NCI-H2107 treated with DMSO at 0.1 percent for 48 hours (cell line): ENCODE measurements around the gene KASH5.

Source experiments
- DNase-seq: peaks from one replicate; lab custom pipeline; 2025; ENCODE audit not compliant: unreplicated experiment; lab: John Stamatoyannopoulos, UW

The KASH5 gene

DNA sequence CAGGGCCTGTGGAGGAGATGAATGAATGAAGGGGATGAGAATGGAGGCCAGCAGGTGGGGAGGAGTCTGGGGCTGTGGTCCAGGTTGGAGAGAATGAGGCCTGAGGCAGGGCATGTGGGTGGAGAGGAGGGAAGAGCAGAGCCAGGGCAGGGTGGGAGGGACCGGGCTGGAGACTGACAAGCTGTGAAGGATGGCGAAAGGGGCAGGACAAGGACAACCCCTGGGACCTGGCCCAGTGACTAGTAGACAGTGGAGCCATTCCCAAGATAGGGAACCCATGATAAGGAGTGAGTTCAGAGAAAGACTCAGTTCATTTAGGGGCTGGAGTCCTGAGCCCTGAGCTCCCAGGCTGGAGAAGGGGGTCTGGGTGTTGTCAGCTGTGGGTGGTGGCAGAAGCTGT is 32.2 kb downstream of the KASH5 start:
- DNase-seq, result no peak

DNA sequence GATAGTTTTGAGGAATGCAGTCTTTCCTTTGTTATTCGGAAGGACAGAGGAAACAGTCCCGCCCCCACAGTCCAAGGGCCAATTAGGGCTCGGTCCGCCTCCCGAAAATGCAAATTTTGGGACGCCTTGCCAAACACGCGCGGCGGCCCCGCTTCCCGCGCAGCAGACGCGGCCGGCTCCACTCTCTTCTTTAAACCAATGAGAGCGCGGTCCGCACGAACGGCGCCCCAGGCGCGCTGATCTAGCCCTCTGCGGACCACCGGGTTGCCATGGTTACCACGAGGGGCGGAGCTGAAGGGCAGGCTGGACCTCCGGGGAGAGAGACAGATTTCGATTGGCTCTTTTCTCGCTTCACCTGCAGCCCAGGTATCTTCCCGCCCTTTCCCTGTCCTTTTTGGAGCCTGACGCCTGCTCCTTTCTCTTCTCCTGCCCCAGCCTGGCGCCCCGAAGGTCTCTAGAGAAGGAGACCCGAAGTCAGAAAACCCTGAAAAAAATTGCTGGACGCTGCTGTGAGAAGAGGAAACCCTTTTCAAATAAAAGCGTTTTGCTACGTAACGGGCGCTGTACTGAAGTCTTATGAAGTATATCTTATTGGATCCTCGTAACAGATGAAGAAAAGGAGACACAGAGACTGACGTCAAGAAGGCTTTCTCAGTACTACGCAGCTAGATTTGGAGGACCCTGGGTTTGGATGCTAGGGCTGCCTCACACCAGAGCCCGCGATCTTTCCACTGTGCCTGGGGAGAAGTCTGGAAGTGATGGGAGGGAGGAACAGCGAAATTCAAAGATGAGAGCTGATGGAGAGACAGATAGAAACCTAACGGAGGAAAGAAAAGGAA is 33.2 kb downstream of the KASH5 start:
- DNase-seq, result no peak

- no peak for DNase-seq
These were observed 33.8 kb downstream of the KASH5 start for GRCh38 chr19:49421878-49422202.

DNA sequence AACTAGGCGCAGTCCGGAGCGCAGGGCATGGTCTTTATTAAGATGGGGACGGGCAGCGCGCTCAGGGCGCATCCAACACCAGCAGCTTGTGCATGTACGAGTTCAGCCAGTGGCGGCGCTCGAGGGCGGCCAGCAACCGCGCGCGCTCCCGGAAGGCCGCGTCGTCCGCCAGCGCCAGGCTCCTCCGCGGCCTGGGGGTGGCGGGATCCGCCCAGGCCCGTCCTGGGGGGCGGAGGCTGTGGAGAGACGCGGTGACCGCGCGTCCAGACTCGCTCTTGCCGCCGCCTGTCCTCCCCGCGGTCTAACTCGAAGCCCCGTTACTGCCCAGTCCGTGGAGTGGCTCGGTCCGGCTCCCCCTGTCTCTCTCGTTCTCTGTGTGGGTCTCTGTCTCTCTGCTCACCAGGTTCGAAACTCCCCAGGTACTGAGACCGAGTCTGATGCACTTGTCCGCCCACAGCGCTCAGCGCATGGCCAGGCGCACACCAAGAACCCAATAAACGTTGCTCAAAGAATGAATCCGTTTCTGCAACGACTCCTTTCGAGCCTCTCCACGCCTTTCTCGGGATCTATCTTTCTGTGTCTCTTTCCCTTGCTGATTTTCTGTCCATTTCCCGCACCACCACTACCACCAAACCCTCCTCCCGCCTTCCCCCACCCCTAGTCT is 34.5 kb downstream of the KASH5 start:
- no peak for DNase-seq

- DNase-seq, result no peak
These were observed 35.3 kb downstream of the KASH5 start, which contains the start of gene PTH2 for GRCh38 chr19:49423071-49423984. PTH2 (minus strand) TSS chr19:49423441; CDS start chr19:49423339, 102 bp downstream.

DNA sequence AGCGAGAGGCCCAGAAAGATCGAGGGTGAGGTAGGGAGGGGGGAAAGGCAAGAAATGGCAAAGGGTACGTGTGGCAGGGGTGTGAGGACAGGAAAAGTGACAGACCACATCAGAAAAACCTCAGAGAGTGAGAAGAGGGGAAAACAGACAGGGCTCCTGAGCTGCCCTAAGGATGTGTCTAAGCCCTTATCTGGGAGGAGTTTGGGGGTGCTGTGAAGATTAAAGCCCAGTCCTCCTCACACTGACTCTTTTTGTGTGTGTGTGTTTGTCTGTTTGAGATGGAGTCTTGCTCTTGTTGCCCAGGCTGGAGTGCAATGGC is 35.9 kb downstream of the KASH5 start:
- no peak for DNase-seq

GRCh38 chr19:49425178-49425577 is 37.1 kb downstream of the KASH5 start, which contains the start of gene GFY:
GFY (plus strand) TSS chr19:49425388; CDS start chr19:49426431, 1,043 bp downstream.
- no peak for DNase-seq

DNA sequence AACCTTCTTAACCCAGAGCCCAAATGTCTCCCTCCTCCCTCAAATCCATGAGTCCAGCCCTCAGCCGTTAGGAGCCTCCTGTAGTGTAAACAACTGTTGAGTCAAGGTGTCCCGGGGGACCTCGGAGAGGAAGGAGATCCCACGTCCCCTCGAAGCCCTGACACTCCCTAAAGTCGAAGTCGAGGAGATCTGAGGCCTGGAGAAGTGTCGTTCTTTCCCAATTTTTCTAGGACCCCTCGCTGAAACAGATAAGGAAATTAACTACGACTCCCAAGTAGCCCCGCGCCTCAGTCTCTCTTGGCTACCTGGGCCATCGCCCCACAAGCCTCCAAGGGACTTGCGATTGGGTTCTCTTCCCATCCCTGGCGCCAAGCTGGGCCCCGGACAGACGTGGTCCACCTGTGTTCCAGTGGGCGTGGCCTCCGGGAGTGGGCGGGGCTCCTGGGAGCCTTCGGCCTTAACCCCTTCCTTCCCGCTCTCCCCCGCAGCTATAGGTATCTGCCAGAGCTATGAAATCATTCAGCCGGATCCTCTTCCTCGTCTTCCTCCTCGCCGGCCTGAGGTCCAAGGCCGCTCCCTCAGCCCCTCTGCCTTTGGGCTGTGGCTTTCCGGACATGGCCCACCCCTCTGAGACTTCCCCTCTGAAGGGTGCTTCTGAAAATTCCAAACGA is 38.0 kb downstream of the KASH5 start:
- no peak for DNase-seq

GRCh38 chr19:49427339-49427738 is 39.3 kb downstream of the KASH5 start:
- no peak for DNase-seq

DNA sequence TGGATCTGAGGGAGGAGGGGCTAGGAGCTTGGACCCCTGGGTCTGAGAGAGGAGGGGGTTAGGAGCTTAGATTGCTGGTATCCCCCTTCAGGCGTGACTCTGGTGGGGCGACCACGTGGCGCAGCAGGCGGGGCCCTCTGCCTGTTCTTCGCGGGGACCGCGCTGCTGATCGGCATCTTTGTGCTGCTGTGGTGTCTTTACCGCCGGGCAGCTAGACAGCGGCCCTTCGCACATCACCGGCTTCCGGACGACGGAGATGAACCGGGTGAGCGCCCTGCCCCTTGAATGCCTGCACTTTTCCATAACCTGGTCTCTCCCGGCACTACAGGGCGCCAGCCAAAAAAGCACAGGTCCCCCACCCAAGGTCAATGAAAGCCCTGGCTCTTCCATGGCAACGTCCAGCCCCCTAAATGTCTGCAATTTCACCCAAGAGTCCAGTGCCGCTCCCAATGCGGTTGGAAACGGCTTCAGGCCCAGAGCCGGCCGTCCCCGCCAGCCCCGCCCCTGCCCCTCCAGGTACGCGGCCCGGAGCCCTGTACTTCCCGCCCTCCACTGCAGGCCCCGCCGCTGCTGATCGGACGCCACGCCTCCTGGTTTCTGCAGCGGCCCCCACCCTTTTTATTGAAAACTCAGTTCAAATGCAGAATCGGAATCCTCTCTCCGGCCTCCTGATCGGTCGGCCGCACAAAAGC is 40.0 kb downstream of the KASH5 start:
- no peak for DNase-seq

- no peak for DNase-seq
These were observed 40.8 kb downstream of the KASH5 start for GRCh38 chr19:49428547-49429451.

DNA sequence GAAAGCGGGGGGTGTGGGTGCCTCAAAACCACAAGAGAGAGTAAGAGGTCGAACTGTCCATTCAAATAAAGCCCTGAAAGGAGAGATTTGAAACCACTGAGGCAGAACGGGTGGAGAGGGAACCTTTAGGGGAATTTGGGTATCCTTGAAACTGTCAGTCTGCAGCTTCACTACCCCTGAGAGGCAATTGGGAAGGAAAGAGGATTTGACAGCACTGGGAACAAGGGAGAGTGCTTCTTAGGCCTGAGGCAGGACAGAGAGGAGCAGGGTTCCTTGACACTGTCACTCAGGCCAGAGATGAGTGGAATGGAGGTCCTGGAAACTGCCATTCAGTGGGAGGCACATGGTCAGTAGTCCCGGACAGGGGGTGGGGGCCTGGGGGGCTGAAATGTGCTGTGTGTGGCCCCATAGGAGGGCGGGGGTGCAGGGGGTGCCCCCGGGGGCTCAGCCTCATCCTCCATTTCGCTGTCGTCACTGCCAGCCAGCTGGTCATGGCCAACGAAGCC is 42.2 kb downstream of the KASH5 start:
- DNase-seq, result peak; percentile 23

GRCh38 chr19:49430678-49431329 is 42.8 kb downstream of the KASH5 start:
- DNase-seq, result no peak

GRCh38 chr19:49431330-49431749 is 43.3 kb downstream of the KASH5 start:
- no peak for DNase-seq

- no peak for DNase-seq
These were observed 44.4 kb downstream of the KASH5 start for GRCh38 chr19:49432141-49433073.

DNA sequence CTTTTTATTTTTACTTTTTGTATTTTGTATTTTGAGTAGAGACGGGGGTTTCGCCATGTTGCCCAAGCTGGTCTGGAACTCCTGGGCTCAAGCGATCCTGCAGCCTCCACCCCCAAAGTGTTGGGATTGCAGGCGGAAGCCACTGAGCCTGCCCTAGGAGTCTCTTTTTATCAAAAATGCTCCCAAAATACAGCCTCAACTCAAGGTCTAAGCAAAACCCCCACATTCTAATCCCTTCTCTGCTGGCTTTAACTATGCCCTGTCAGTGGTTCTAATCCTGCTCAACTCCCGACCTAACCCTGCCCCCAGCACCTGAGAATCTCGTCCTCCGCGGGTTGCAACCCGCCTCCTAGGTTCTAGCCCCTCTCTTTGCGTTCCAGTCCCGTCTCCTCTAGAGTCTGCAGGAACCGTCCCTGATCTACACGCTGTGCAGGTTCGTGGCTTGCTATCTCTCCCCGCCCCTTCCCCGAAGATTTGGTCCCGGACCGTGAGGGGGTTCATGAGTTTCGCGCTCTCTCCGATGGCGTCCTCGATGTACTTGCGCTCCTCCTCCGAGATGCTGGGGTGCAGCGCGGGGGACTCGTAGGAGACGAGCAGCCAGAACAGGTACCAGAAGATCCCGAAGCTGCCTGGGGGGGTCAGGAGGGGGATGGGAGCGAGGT is 45.3 kb downstream of the KASH5 start:
- DNase-seq, result no peak
